Psoas muscle (tissue), 8 donors: ENCODE data around the gene ZBTB33. TPM values are rescaled to one million over a fixed set of nuclear protein-coding genes. Genes with fewer than 3 reads are reported as not detected.
A peak's percentile ranks its signal among the peaks of the same experiment; 100 is the strongest.

Experiments used
- ATAC-seq, 4 donors: fragments of 200-7000 bp; cut with Tn5 transposase; one replicate each; pipeline ENCODE4 v1.9.1; 2020; ENCODE audit warnings: moderate library complexity in 3 of 4, mild to moderate bottlenecking in 2 of 4
- DNase-seq, 2 donors: peaks; one replicate each; pipeline ENCODE4 v3.0.0-alpha.2; 2020
- H3K27ac ChIP-seq: fragments of 200-600 bp; one replicate; pipeline ENCODE4 v1.8.0; 2022
- H3K27me3 ChIP-seq, 3 donors: fragments of 200-600 bp in 1 of 3; one replicate each; pipeline versions ENCODE4 v1.6.1 to v1.8.0; 2013 to 2022; ENCODE audit warnings: low read length in 2 of 3, mild to moderate bottlenecking in 2 of 3, moderate library complexity in 1 of 3; ENCODE audit not compliant: insufficient read depth in 3 of 3
- H3K36me3 ChIP-seq, 2 donors: fragments of 200-600 bp in 1 of 2; one replicate each; pipeline versions ENCODE4 v1.6.1 to v1.8.0; 2013 to 2022; ENCODE audit warnings: low read depth in 1 of 2, mild to moderate bottlenecking in 1 of 2, moderate library complexity in 1 of 2; ENCODE audit not compliant: insufficient read depth in 1 of 2
- H3K4me1 ChIP-seq: fragments of 200-600 bp; one replicate; pipeline ENCODE4 v1.8.0; 2022
- H3K4me3 ChIP-seq: fragments of 200-600 bp; one replicate; pipeline ENCODE4 v1.8.0; 2022; ENCODE audit warnings: mild to moderate bottlenecking
- H3K9me3 ChIP-seq: fragments of 200-600 bp; one replicate; pipeline ENCODE4 v1.8.0; 2022
- CTCF ChIP-seq: fragments of 200-600 bp; IDR thresholded peaks from one replicate; pipeline ENCODE4 v1.8.0; 2022; ENCODE audit warnings: antibody characterized with exemption
- WGBS, 3 donors: extraction: QIAGEN DNeasy Blood & Tissue Kit; methylation state at CpG; one replicate each; pipeline versions ENCODE4 v1.1.6 to v1.1.7; 2013; 5-methylcytosine and 5-hydroxymethylcytosine counted together
- intact Hi-C, 2 donors: fragments of 100-400 bp; cut with DNase I; formaldehyde crosslinking; loops; one replicate each; pipeline versions ENCODE4 v1.11.0 to v1.14.2; 2022
- polyA plus RNA-seq, 3 donors: library from polyadenylated mRNA; stranded (reverse); fragments of 200-250 nt; gene quantifications; one replicate each; pipeline ENCODE4 v1.2.3, GENCODE V29; 2013
- total RNA-seq, 4 donors: library from RNA; stranded (reverse); fragmentation: NEBNext Ultra II Directional in 2 of 4; extraction: Animal tissue kit (Norgen Biotek cat#: 25700) in 2 of 4; gene quantifications; one replicate each; pipeline versions ENCODE4 v1.2.1 to v1.2.4, GENCODE V29; 2021 to 2023
- donor health status: healthy with polysubstance abuse.
- donor health status: DM: no; HTN: no; CAD: no; lungs with moderate emphysema.
- donor health status: Bipolar disorder and iron deficiency.
- donor health status: healthy.
- donor health status: DM: yes; HTN: yes; CAD: no.
- donor health status: DM: no; HTN: no; CAD: no.
- donor health status: DM: no; HTN: no; CAD: no.
- donor health status: DM: yes; HTN: yes; CAD: no.

Gene ZBTB33
- total and polyA plus RNA-seq, 7 donors = 2.6 to 11.8 (median 7.5) TPM

- Histone ChIP-seq H3K27me3 (no peaks in the 10 kb centered on the region), H3K9me3 (no peaks in the 10 kb centered on the region), H3K4me1 (no peaks in the 10 kb centered on the region), H3K36me3 (peaks cover 0 to under 1% of the 10 kb centered on the region in 2 donors), H3K27ac (peak overlapping the region; percentile 81), H3K4me3 (peak overlapping the region; percentile 75)
- no peak for TF ChIP-seq CTCF
- ATAC-seq = peak; percentile 85 to 96 (median 93)
- intact Hi-C loops = no loop called here
- DNase-seq = peak; percentile 71 to 86
- WGBS, 3 donors = 0 to 33% (median 1%) methylated on average over 41 to 43 of the region's 43 CpGs
Observed at GRCh38 chrX:120244735-120245498, 5.7 kb upstream of the ZBTB33 start.

GRCh38 chrX:120251471-120252011 lies 929 bp downstream of the ZBTB33 start:
- Histone ChIP-seq H3K27ac (peak overlapping the region; percentile 87), H3K27me3 (no peaks in the 10 kb centered on the region), H3K4me3 (peak overlapping the region; percentile 78), H3K9me3 (no peaks in the 10 kb centered on the region), H3K36me3 (peaks cover 0 to 29% of the 10 kb centered on the region in 2 donors), H3K4me1 (no peaks in the 10 kb centered on the region)
- no peak for TF ChIP-seq CTCF
- DNase-seq (peak in 1 of 2 donors; percentile 11), ATAC-seq (peak in 1 of 4 donors; percentile 54)
- intact Hi-C loops = loop anchor here in 1 of 2 donors (5.0 to 10.0 kb wide), 2 partner anchors 56 to 203 kb away; no protein-coding TSS in a partner anchor
- WGBS, 3 donors = 1 to 31% (median 1%) methylated on average over 28 of the region's 28 CpGs

GRCh38 chrX:120253784-120254183 lies 3.2 kb downstream of the ZBTB33 start:
- Histone ChIP-seq H3K27ac (no peak overlapping the region), H3K4me3 (no peak overlapping the region), H3K9me3 (no peaks in the 10 kb centered on the region), H3K27me3 (peaks cover 0 to 6% (median 0%) of the 10 kb centered on the region in 3 donors), H3K36me3 (peaks cover 0 to 36% of the 10 kb centered on the region in 2 donors), H3K4me1 (no peaks in the 10 kb centered on the region)
- ATAC-seq (no peak), DNase-seq (no peak)
- intact Hi-C loops = loop anchor here in 1 of 2 donors (5.0 to 10.0 kb wide), 2 partner anchors 54 to 201 kb away; no protein-coding TSS in a partner anchor
- 70 to 76% (median 76%) methylated on average over 6 of the region's 6 CpGs for WGBS, 3 donors
- TF ChIP-seq CTCF = no peak

GRCh38 chrX:120260369-120260768 lies 9.8 kb downstream of the ZBTB33 start:
- Histone ChIP-seq H3K27me3 (peaks cover 0 to 10% (median 0%) of the 10 kb centered on the region in 3 donors), H3K4me3 (no peak overlapping the region), H3K27ac (no peak overlapping the region), H3K9me3 (no peaks in the 10 kb centered on the region), H3K36me3 (peaks cover 0 to 18% of the 10 kb centered on the region in 2 donors), H3K4me1 (no peaks in the 10 kb centered on the region)
- DNase-seq (no peak), ATAC-seq (no peak)
- intact Hi-C loops = no loop called here
- 46 to 59% (median 58%) methylated on average over 3 of the region's 3 CpGs for WGBS, 3 donors
- TF ChIP-seq CTCF = no peak
